Liver (tissue), 3 donors: Measurements from ENCODE around the gene RCSD1.

ENCODE experiments used
- EGR1 ChIP-seq, 2 donors: IDR thresholded peaks; 2 replicates each; pipeline ENCODE4 v1.6.1; 2016 to 2018; ENCODE audit warnings: antibody characterized with exemption in 2 of 2, low read depth in 2 of 2
- FOXA1 ChIP-seq: IDR thresholded peaks from 2 replicates; pipeline ENCODE4 v1.6.1; 2016; ENCODE audit warnings: antibody characterized with exemption
- GABPA ChIP-seq, 2 donors: IDR thresholded peaks in 1 of 2; conservative IDR thresholded peaks in 1 of 2; 2 replicates each; pipeline ENCODE4 v1.6.1; 2016; ENCODE audit warnings: antibody characterized with exemption in 2 of 2, mild to moderate bottlenecking in 1 of 2, moderate library complexity in 1 of 2
- JUND ChIP-seq, 2 donors: IDR thresholded peaks; 2 replicates each; pipeline ENCODE4 v1.6.1; 2016; ENCODE audit warnings: antibody characterized with exemption in 2 of 2
- RAD21 ChIP-seq, 2 donors: IDR thresholded peaks; 2 replicates each; pipeline ENCODE4 v1.6.1; 2016; ENCODE audit warnings: antibody characterized with exemption in 2 of 2, mild to moderate bottlenecking in 2 of 2
- RXRA ChIP-seq, 2 donors: IDR thresholded peaks; 2 replicates each; pipeline ENCODE4 v1.6.1; 2017 to 2018; ENCODE audit warnings: antibody characterized with exemption in 2 of 2, mild to moderate bottlenecking in 1 of 2
- TAF1 ChIP-seq: conservative IDR thresholded peaks from 2 replicates; pipeline ENCODE4 v1.6.1; 2016; ENCODE audit warnings: antibody characterized with exemption, mild to moderate bottlenecking
- YY1 ChIP-seq: IDR thresholded peaks from 2 replicates; pipeline ENCODE4 v1.6.1; 2016; ENCODE audit warnings: antibody characterized with exemption, mild to moderate bottlenecking
- TF ChIP-seq, protein P1 (sequence below): fragments of 150-350 bp; IDR thresholded peaks from 2 replicates; pipeline ENCODE4 v1.5.1; 2017; ENCODE audit warnings: improper control_type of control experiment, low read depth, low read length; ENCODE audit not compliant: missing input control
- TF ChIP-seq, protein P2 (sequence below): IDR thresholded peaks from 2 replicates; pipeline ENCODE4 v1.6.1; 2016; ENCODE audit warnings: antibody characterized with exemption
- TF ChIP-seq, protein P3 (sequence below): IDR thresholded peaks from 2 replicates; pipeline ENCODE4 v1.6.1; 2016; ENCODE audit warnings: antibody characterized with exemption, mild to moderate bottlenecking
- TF ChIP-seq, protein P4 (sequence below): IDR thresholded peaks from 2 replicates; pipeline ENCODE4 v1.6.1; 2016; ENCODE audit warnings: antibody characterized with exemption
- TF ChIP-seq, protein P5 (sequence below): IDR thresholded peaks from 2 replicates; pipeline ENCODE4 v1.6.1; 2016; ENCODE audit warnings: antibody characterized with exemption
- donor health status: healthy.
- donor health status: healthy.

DNA sequence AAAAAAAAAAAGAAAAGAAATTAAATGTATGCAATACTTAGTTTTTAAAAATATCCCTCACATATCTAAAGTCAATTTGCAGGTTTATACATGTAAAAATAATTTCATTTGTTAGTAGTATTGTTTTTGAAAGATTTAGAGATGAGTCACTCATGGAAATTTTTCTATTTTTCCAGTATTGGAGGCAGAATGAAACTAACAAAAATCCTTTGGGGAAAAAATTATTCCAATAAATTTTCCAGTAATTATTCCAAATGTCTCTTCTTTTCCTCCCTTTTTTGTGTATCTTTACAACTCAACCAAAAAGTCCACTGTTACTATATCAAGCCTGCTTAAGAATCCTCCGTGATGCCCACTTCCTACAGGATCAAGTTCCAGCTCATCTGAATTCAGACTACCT lies 121.6 kb downstream of the RCSD1 start:
- TF ChIP-seq, protein P1, sequence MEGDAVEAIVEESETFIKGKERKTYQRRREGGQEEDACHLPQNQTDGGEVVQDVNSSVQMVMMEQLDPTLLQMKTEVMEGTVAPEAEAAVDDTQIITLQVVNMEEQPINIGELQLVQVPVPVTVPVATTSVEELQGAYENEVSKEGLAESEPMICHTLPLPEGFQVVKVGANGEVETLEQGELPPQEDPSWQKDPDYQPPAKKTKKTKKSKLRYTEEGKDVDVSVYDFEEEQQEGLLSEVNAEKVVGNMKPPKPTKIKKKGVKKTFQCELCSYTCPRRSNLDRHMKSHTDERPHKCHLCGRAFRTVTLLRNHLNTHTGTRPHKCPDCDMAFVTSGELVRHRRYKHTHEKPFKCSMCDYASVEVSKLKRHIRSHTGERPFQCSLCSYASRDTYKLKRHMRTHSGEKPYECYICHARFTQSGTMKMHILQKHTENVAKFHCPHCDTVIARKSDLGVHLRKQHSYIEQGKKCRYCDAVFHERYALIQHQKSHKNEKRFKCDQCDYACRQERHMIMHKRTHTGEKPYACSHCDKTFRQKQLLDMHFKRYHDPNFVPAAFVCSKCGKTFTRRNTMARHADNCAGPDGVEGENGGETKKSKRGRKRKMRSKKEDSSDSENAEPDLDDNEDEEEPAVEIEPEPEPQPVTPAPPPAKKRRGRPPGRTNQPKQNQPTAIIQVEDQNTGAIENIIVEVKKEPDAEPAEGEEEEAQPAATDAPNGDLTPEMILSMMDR, result no peak
- TF ChIP-seq JUND (IDR thresholded peaks at IDR 0.05), result no peak
- TF ChIP-seq, protein P2, sequence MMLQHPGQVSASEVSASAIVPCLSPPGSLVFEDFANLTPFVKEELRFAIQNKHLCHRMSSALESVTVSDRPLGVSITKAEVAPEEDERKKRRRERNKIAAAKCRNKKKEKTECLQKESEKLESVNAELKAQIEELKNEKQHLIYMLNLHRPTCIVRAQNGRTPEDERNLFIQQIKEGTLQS, result no peak
- no peak for TF ChIP-seq RAD21 (IDR thresholded peaks at IDR 0.05)
- TF ChIP-seq GABPA (IDR thresholded peaks at IDR 0.05 in 1 of 2, conservative IDR thresholded peaks at IDR 0.05 in 1 of 2), result no peak
- TF ChIP-seq YY1, result no peak
- TF ChIP-seq RXRA (IDR thresholded peaks at IDR 0.05), result no peak
- TF ChIP-seq, protein P3, sequence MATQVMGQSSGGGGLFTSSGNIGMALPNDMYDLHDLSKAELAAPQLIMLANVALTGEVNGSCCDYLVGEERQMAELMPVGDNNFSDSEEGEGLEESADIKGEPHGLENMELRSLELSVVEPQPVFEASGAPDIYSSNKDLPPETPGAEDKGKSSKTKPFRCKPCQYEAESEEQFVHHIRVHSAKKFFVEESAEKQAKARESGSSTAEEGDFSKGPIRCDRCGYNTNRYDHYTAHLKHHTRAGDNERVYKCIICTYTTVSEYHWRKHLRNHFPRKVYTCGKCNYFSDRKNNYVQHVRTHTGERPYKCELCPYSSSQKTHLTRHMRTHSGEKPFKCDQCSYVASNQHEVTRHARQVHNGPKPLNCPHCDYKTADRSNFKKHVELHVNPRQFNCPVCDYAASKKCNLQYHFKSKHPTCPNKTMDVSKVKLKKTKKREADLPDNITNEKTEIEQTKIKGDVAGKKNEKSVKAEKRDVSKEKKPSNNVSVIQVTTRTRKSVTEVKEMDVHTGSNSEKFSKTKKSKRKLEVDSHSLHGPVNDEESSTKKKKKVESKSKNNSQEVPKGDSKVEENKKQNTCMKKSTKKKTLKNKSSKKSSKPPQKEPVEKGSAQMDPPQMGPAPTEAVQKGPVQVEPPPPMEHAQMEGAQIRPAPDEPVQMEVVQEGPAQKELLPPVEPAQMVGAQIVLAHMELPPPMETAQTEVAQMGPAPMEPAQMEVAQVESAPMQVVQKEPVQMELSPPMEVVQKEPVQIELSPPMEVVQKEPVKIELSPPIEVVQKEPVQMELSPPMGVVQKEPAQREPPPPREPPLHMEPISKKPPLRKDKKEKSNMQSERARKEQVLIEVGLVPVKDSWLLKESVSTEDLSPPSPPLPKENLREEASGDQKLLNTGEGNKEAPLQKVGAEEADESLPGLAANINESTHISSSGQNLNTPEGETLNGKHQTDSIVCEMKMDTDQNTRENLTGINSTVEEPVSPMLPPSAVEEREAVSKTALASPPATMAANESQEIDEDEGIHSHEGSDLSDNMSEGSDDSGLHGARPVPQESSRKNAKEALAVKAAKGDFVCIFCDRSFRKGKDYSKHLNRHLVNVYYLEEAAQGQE, result no peak
- TF ChIP-seq TAF1, result no peak
- no peak for TF ChIP-seq FOXA1
- TF ChIP-seq, protein P4, sequence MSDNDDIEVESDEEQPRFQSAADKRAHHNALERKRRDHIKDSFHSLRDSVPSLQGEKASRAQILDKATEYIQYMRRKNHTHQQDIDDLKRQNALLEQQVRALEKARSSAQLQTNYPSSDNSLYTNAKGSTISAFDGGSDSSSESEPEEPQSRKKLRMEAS, result no peak
- no peak for TF ChIP-seq EGR1 (IDR thresholded peaks at IDR 0.05; ENCODE audit: low read depth in 2 of 2)
- TF ChIP-seq, protein P5, sequence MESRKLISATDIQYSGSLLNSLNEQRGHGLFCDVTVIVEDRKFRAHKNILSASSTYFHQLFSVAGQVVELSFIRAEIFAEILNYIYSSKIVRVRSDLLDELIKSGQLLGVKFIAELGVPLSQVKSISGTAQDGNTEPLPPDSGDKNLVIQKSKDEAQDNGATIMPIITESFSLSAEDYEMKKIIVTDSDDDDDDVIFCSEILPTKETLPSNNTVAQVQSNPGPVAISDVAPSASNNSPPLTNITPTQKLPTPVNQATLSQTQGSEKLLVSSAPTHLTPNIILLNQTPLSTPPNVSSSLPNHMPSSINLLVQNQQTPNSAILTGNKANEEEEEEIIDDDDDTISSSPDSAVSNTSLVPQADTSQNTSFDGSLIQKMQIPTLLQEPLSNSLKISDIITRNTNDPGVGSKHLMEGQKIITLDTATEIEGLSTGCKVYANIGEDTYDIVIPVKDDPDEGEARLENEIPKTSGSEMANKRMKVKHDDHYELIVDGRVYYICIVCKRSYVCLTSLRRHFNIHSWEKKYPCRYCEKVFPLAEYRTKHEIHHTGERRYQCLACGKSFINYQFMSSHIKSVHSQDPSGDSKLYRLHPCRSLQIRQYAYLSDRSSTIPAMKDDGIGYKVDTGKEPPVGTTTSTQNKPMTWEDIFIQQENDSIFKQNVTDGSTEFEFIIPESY, result no peak
